Cerebellar nuclear complex (tissue), 1 donor: Measurements from ENCODE around the gene NR3C1.

Source experiments
- DNase-seq, 2 experiments: peaks; one replicate each; lab custom pipeline; 2025; lab: John Stamatoyannopoulos, UW

NR3C1 gene

GRCh38 chr5:143362664-143363227 lies 40.7 kb downstream of the NR3C1 start:
- DNase-seq, result no peak

DNA sequence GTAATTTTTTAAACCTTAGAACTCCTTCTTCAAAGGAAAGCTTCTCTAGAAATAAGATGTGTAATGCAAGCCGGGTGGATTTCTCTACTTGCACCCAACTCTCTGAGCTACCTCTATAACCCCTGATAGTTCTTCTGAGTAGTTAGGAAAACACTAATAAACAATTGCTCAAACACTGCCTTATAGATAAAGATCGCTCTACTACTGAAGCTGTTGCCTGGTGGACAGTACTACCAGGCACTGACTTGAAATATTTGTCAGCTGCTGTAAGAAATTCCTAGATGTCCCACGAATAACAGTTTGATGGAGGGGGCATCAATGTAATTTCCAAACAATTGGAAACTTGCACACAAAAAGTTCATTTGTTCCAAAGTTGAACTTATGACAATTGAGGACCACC lies 42.0 kb downstream of the NR3C1 start:
- DNase-seq, result no peak

DNA sequence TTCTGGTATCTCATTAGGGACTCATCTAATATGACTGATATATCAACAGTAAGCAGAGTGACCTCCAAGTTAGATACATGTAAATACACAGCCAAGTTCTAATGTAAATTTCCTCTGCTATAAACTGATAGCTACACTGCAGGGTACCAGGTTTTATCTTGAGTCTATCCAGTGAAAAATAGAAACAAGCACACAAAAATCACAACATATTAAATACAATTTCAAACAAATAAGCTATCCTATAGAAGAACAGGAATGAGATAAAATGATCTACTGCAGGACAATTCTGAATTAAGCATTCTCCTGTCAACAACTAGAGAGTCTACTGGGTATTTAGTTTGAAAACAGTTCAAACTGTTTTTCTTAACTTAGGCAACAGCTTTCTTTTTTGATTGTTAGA lies 42.7 kb downstream of the NR3C1 start:
- no peak for DNase-seq

DNA sequence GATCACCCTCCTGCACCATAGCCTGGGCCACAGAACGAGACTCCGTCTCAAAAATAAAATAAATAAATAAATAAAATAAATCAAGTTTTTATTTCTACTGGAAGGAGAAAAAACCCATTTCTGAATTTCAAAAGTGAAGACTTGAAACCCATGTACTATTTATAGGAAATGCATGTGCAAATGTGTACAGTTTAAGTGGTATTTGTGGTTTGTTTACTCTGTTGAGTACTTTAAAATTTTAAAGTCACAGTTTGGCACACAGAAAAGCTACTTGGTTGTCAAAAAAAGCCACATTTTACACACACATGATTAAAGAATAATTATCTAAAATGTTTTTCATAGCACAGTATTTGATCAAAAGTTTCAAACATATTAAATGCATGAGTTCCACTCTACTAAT lies 43.6 kb downstream of the NR3C1 start:
- DNase-seq, result no peak

- DNase-seq, result no peak
Measured at GRCh38 chr5:143356855-143357583, 46.5 kb downstream of the NR3C1 start.

GRCh38 chr5:143355710-143356109 lies 47.8 kb downstream of the NR3C1 start:
- DNase-seq, result peak in 1 of 2 experiments; percentile 75

GRCh38 chr5:143354025-143354424 lies 49.5 kb downstream of the NR3C1 start:
- no peak for DNase-seq

DNA sequence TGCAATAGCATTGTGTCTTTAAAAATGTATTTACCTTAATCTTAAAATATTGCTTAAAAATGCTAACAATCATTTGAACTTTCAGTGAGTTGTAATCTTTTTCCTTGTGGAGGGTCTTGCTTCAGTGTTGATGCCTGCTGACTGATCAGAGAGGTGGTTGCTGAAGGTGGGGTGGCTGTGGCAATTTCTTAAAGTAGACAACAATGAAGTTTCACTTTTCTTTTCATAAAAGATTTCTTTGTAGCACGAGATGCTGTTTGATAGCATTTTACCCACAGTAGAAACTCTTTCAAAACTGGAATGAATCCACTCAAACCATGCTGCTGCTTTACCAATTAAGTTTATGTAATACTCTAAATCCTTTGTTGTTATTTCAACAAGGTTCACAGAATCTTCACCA lies 50.8 kb downstream of the NR3C1 start:
- no peak for DNase-seq

GRCh38 chr5:143350751-143351602 lies 52.5 kb downstream of the NR3C1 start:
- no peak for DNase-seq

- DNase-seq, result no peak
Measured at GRCh38 chr5:143350341-143350740, 53.1 kb downstream of the NR3C1 start.

GRCh38 chr5:143349177-143349576 lies 54.3 kb downstream of the NR3C1 start:
- no peak for DNase-seq

- no peak for DNase-seq
Measured at GRCh38 chr5:143347698-143348344, 55.7 kb downstream of the NR3C1 start.

DNA sequence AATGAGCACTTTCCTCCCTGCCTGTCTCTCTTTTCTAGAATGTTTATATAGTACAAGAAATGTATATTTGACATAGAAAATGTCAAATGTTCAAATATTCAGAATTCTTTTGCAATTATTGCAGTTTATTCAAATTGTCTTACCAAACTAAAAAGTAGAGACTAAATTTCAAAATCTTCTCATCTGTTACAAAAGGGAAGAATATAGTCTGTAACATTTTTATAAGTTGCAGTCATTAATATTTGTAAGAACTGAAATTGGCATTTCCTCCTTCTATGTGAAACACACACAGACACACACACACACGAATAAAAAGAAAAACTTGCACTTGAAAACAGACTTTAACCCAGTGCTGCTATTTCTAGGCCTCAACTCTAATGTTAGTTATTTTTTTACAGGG lies 56.4 kb downstream of the NR3C1 start:
- no peak for DNase-seq

GRCh38 chr5:143345671-143346440 lies 57.6 kb downstream of the NR3C1 start:
- no peak for DNase-seq

DNA sequence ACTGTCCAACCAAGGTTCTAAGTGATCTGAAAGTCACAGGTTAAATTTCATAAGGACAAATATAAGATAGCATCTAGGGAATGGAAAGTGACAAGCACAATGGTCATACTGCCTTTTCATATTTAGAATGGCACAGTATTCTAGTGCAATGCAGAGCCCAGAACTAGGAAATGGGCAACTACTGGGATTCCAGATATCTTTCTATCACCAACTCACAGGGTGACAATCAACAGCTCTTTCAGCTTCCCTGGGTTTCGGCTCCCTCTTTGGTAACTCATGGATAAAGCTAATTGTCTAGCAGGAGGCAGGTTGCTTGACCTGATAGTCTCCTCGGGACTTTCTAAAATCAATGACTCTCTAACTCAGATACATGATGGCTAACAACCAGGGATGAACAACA lies 60.4 kb downstream of the NR3C1 start:
- DNase-seq, result no peak

- no peak for DNase-seq
Measured at GRCh38 chr5:143342607-143343006, 60.9 kb downstream of the NR3C1 start.

DNA sequence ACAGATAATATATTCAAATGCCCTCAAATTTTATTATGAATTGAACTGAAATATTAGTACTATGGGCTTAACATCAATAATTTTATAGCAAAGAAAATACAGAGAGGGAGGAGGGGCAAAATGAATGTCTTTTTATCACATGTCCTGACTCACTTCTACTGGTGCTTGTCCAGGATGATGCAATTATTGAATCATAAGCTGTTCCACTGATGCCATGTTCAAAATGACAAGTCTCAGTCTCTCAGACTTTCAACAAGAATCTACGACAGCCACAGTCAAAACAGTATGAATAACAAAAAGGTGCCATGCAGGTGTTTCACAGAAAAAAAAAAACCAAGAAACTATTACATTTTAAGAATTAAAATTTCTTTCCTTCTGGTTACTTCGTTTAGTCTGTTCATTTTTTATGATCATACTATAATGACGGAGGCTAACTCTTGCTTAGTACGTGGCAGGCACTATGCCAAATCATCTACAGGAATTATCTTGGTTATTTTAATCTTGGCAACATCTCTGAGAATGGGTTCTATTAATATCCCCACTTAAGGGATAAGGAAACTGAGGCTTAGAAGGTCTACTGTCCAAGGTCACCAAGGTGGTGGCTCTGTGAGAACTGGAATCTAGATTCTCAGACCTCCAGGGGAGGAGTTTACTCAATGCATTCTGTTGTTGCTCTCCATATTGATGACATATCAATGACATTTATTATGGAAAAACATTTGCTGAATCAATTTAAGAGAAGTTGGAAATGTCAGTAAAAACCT lies 61.5 kb downstream of the NR3C1 start:
- no peak for DNase-seq

DNA sequence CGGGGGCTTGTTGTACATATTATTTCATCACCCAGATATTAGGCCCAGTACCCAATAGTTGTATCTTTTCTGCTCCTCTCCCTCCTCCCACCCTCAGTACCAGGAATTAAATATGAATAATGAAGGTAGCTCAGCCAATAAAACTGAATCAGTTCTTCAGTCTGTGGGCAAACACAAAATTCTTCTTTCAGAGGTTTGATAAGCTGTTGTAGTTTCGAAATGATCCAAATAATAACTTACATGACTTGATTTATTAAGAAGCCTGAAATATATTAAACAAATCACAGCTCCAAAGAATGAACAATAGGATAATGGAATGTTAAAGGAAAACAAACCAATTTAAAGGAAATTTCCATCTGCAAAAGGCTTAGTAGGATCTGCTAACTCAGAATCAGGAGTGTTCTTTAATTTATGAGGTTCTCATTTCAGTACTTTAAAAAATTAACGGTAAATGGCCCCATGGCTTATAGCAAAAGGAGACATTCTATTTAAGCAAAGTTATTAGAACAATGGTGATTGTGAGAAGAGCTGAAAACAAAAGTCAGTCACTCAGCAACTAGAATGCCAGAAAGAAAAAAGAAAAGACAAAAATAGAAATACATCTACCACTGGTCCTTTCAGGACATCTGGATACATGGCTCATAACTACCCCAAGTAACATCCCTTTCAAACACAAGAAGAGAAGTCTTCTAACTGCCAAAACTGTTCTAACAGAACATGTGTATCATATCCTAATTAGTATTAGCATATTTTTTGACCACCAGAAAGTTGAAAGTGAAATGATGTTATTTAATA lies 62.4 kb downstream of the NR3C1 start:
- no peak for DNase-seq

DNA sequence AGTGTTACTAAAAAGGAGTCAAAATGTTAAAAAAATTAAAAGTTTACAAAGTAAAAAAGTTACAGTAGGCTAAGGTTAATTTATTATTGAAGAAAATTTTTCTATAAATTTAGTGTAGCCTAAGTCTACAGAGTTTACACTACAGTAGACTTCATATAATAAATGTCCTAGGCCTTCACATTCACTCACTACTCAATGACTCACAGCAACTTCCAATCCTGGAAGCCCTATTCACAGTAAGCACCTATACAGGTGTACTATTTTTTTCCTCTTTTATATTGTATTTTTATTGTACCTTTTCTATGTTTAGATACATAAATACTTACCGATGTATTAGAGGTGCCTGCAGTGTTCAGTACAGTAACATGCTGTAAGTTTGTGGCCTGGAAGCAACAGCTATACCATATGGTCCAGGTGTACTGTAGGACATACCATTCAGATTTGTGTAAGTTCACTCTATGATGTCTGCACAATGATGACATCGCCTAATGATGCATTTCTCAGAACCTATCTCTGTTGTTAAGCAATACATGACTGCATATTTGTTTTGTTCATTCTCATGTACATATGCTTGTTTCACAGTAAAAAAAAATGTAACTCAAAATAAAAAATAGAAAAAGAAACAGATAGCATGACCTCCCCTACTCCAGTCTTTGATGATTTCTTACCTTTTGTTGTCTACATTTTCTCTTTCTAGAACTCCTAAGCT lies 64.7 kb downstream of the NR3C1 start:
- DNase-seq, result no peak

DNA sequence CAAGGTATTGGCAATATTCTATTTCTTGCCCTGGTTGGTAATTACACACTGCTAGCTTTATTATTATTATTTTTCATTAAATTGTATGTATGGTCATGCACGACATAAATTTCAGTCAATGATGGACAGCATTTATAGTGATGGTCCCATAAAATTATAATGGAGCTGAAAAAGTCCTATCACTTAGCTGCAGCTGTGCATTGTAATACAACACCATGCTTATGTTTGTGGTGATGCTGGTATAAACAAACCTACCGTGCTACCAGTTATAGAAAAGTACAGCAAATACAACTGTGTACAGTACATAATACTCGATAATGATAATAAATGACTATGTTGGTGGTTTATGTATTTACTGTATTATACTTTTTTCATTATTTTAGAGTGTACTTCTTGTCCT lies 65.5 kb downstream of the NR3C1 start:
- no peak for DNase-seq
